GM21786 (cell line): ENCODE data around the gene ULBP1.
A peak's percentile ranks its signal among the peaks of the same experiment; 100 is the strongest.
"Not testable (repeated sequence)": the region's sequence is repeated elsewhere in the genome, so short reads cannot be mapped to it uniquely, and the experiment has no call there.

Experiments
- ATAC-seq: cut with Tn5 transposase; IDR thresholded peaks from one replicate; pipeline ENCODE4 v1.9.1; 2021; ENCODE audit not compliant: unreplicated experiment

Gene ULBP1

DNA sequence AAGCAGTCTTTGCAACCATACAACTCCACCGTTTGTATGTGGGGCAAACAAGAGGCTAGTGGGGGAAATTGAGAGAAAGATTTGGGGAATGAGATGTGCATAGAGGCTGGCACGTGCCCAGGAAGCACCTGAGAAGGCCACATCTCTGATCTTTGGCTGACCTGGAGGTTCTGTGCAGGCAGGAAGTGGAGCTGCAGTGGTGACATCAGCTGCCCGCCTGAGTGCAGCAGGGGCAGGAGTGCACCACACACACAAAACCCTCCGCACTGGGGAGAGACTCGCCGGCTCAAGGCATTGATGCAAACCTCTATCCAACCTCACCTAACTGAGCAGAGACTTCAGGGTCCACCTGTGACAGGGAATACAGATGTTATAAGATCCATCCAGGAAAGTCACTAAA is 10.7 kb downstream of the ULBP1 start:
- ATAC-seq: not testable (repeated sequence)

DNA sequence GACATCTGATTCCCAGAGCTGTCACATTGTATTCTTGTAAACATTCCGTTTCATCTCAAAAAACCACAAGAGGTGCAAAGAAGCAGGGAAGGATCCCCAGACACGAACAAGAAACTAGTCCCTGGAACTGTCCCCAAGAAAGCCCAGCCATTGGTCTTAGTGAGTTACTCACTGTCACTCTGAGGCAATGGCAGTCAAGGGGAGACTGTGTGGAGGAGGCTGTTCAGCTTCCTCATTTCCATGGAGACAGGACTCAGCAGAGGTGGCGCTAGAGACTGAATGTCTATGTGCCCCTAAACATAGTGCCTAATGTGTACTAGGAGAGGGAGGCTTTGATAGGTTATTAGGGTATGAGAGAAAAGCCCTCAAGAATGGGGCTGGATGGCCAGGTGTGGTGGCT is 11.1 kb downstream of the ULBP1 start:
- ATAC-seq: no peak

DNA sequence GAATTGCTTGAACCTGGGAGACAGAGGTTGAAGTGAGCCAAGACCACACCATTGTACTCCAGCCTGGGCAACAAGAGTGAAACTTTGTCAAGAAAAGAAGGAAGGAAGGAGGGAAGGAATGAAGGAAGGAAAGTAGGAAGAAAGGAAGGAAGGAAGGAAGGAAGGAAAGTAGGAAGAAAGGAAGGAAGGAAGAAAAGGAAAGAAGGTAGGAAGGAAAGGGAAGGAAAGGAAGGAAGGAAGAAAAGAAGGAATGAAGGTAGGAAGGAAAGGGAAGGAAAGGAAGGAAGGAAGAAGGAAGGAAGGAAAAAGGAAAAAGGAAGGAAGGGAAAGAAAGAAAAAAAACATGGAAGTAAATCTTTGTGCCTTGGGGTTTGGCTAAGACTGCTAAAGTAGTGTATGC is 11.7 kb downstream of the ULBP1 start:
- no peak for ATAC-seq

DNA sequence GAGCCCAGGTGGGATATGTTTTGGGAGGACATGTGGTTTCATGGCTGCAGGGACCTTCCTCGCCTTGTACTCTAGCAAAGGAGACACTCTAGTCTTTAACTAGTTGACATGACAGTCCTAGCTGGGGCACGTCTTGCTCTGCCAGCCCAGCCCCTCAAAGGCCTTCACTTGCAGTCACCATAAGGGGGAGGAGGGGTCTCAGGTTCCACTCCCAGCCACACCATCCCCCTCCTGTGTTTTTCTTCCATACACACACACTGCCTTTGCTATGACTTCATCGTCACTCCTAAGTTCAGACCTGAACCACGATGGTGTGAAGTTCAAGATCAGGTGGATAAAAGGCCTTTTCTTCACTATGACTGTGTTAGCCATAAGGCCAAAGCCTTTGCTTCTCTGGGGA is 13.5 kb downstream of the ULBP1 start:
- no peak for ATAC-seq

DNA sequence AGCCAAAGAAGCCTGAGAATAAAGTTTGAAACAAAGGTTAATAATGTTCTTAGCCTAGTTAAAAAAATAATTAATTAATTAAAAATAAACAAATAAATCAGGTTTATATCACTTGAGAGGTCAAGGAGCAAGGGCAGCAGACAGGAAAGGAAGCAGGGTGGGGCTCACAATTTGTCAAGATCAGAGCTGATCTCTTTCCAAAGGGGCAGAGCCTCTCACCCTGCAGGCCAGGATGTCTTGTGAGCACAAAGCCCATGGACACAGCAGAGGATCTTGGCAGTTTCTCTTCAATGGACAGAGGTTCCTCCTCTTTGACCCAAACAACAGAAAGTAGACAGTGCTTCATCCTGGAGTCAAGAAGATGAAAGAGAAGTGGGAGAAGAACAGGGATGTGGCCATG is 14.9 kb downstream of the ULBP1 start:
- no peak for ATAC-seq

DNA sequence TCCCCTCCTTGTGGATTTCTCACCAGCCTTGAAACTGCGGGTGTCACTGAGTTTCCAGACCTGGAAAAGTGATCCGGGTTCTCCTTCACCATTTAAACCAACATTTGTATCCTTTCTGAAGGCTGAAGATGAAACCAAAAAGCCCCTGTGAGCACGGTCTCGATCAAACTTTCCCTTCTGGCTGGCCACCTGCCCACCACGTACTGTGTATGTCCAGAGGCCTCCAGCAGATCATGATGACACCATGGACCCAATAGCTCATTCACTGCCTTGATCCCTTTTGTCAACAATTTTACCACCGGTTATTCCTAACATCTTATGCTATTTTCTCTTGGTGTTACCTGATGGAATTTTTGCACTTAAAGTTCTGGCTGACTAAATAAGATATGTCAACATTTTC is 15.6 kb downstream of the ULBP1 start:
- ATAC-seq: no peak

DNA sequence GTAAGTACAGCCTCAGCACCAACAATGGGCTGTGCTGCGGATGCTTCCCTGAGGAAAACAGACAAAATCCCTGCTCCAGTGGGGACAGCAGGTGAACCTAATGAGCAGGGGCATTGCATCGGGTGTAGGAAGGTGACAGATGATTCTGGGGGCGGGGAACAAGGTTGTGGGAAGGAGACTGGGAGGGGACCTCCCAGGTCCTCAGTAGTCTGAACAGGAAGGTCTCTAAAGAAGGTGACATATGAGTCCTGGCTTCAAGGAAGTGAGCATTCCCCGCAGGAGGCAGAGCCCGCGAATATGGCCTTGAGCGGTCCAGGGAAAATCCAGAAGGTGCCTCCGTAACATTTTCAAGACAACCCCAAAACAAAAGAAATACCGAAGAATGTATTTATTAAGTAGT is 19.4 kb downstream of the ULBP1 start:
- no peak for ATAC-seq

DNA sequence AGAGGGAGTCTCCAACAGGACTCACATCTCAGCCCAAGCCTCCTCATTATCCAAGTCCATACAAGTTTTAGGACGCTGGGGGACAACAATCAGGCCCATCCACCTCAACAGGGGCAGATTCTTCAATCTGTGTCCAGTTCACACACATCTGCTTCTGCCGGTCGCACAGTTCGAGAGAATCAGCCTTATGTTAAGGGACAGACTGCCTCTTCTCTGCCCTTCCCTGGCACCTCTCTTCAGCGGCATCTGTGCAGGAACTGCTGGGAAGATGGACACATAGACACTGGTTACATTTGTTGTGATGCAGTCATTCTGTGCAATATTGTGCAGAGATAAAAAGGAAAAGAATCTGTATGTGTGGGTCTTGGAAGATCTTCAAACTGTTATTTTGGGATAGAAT is 21.0 kb downstream of the ULBP1 start:
- no peak for ATAC-seq

DNA sequence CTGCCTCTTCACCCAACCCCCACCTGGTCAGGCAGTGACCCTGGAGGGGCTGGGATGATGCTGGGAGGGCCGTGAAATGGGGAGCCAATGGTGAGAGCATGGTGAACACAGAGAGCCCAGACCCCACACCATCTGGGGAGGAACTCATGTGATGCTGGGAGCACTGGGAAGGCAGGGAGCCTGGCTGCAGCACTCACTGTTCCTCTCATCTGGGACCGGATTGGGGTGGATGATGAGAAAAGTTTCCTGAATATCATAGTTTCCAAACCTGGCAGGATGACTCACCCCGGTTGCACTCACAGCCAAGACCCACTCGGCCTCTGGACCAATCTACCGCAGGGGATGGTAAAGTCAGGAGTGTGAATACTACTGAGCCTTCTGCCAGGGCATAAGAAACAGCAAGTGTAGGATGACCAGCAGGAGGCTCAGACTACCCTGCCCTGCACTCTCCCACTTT is 21.8 kb downstream of the ULBP1 start:
- ATAC-seq: no peak

DNA sequence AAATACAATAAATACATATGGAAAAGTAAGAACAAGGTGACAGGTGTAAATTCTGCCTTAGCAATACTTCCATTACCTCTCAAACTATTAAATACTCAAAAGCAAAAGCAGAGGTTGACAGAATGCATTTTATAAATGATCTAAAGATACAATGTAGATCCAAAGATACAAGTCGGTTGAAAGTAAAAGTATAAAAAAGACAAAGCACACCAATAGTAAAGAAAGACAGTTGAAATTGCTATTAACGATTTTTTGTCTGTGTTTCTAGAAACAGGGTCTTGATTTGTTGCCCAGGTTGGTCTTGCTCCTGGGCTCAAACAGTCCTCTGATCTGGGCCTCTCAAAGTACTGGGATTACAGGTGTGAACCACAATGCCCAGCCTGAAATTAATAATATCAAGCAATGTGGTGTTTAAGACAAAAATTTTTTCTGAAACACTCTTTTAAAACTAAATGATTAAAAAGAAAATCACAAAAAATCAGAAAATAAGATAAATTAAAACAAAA is 23.9 kb downstream of the ULBP1 start:
- no peak for ATAC-seq

DNA sequence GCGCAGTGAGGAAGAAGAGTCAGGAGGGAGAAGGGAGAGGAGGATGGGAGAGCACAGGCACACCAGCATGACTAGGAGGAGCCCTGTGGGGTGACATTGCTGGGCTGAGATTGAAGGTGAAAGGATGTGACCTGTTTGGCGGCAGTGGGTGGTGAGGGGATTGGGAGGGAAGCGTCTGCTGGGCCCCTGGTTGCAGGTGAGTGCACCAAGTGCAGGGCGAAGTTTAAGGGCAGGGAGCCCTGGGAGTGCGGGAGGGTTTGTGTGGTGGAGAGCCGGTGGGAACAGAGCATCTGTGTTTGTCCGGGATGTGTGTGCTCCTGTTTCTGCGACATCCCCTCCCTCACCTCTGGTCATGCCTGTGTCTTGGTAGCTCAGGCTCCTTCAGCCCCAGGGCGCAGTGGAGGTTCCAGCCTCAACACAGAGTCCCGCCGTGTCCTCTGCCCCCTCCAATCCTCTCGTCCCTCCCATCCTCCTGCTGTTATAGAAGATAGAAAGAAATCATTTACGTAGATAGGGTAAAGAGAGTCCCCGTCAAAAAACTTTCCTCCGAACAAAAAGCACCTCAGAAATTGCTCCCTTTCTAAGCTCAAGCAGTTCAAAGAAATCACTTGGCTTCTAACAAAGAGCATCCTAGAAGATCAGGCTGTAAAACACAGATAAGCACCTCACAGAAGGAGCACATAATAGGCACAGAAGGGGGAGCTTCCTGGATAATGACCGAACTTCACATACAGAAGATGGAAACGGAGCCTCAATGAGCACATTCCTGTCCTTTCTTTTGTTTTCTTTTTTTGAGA is 25.0 kb downstream of the ULBP1 start:
- no peak for ATAC-seq

DNA sequence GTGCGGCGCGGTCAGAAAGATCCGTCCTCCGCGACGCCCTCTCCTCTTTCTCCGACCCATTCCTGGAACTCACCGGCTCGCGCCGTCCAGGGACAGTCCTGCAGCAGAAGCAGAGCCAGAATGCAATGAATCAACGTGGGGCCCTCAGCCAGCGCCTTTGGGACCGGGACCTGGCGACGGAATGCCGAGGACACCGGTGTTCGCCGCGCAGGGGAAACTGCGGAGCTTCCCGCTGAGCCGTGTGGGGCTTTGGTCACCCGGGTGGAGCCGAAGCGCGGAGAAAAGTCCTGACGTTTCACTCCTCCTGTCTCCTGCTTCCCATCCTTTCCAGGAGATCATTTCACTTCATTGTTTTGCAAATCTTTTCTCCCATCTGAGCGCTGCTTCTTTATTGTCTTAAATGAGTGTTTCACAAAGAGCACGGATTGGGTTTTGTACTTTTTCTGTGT is 26.5 kb downstream of the ULBP1 start:
- ATAC-seq: no peak

DNA sequence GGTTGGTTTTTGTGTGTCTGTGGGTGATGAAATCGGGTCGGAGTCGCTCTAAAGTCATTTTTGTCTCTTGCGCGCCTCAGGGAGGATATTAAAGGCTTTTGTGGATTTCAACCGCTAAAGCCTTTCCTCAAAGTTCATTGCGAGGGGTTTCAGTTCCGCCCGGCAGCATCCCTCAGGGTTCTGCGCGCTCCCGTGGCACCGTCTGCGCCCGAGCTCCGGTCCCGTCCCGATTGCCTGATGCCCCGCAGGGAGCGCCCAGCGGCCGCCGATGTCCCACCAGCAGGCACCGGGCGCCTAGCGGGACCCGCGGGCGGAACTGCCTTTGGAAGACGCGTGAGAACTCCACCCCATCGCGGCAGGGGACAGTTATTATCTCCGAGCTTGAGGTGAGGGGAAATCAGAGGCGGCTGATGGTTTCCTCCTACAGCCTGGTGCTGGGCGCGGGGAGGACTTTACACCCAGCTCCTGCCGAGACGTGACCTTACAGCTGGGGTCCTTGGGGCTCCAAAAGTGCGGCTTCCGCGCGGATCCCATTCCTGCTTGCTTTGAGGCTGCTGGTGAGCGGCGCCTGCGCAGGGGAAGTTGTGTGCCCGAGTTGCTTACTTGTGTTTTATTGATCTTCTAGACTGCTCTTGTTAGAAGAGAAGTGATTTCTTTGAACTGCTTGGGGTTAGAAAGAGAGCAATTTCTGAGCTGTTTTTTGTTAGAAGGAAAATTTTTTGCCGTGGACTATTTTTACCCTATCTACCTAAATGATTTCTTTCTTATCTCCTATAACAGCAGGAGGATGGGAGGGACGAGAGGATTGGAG is 27.1 kb downstream of the ULBP1 start:
- ATAC-seq: no peak

DNA sequence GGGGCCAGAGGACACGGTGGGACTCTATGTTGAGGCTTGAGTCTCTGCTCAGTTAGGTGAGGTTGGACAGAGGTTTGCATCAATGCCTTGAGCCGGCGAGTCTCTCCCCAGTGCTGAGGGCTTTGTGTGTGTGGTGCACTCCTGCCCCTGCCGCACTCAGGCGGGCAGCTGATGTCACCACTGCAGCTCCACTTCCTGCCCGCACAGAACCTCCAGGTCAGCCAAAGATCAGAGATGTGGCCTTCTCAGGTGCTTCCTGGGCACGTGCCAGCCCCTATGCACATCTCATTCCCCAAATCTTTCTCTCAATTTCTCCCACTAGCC is 27.7 kb downstream of the ULBP1 start:
- ATAC-seq: not testable (repeated sequence)

DNA sequence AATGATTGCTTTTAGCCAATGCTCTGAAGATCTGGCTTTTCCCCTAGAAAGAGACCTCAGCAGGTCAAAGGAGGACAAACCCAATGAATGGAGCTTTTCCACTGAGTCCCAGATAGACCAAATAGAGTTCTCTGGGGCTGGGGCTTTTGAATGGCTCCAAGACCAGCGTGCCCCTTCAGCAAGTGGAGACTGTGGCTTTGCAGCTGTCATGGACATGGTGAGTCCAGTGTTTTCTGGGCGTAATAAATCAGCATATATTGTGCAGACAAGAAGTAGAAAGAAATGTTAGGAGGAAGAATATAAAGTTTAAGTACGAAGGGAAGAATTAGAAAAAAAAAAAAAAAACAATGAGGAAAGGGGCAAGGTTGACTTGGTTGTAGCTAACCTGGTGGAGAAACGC is 28.1 kb downstream of the ULBP1 start:
- no peak for ATAC-seq

DNA sequence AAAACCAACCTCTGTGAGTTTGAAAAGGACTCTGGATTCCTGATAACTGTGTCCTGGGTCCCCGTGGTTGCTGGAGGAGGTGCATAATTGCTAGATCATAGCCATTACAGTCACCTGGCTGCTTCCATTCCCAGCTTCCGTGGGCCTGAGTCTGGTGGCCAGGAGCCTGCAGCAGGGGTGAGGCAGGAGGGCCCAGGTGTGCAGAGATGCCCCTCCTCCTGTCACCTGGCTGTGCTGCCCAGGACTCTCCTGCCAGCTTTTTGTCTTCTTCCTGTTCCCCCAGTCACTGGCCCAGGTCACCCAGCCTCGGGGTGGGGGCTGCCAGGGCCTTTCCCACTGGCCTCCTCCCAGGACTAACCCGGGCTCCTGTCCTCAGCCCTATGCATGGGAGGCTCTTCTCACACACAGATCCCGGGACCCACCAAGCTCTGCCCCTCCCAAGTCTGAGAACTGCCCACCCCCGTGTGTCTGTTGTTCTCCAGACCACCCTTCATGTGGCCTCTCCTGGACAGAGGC is 31.6 kb downstream of the ULBP1 start:
- ATAC-seq: no peak

DNA sequence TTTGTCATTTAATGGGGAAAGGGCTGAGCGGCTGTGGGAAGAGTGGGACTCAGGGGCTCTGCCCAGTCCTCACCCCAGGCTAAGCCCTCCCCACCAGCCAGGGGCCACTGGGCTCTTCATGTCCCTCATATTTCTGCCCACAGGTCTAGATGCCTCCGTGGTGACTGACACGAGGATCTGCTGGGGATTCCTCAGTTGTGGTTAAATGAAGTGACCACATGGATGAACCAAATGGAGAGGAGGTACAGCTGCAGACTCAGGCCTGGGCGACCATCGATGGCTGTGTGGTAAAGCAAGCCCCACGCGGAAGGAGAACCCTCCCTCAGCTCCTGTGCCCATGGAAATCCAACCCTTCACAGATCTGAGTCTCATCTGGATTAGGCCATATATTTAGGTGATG is 32.2 kb downstream of the ULBP1 start:
- ATAC-seq: no peak

DNA sequence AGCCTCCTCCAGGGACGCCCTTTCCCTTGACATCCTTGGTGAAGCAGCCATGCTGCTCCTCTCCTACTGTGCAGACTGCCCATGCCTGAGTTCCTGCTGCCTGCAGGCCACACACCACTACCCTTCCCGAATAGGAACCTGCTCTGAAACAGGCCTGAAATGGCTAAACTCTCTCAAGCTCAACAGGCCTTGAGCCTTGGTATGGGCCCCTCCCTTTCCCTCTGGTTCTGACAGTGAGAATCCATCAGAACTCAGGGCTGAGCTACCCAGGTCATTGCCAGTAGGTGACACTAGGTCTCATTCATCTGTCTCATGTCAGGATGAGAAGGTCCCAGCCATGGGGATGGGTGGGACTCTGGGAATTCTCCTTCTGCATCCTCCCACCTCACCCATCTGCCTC is 35.9 kb downstream of the ULBP1 start:
- no peak for ATAC-seq

DNA sequence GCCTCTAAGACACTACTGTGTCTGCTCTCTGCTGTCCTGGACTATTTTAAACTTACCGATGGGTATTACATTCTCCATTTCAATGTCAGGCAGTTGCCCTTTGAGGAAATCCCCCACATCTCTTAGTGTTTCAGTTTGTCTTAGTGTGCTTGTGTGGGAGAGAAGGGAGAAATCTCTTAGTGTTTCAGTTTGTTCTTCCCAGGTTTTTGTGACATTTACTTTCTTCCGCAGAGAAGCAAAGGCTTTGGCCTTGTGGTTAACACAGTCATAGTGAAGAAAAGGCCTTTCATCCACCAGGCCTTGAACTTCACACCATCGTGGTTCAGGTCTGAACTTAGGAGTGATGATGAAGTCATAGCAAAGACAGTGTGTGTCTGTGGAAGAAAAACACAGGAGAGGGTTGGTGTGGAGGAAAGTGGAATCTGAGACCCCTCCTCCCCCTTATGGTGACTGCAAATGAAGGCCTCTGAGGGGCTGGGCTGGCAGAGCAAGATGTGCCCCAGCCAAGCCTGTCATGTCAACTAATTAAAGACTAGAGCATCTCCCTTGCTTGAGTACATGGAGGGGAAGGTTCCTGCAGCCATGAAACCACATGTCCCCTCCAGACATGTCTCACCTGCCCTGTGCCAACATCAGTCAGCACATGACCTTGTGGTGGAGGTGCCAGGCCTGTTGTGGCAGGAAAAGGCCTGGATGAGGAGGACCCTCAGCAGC is 37.7 kb downstream of the ULBP1 start:
- ATAC-seq: peak; percentile 30

DNA sequence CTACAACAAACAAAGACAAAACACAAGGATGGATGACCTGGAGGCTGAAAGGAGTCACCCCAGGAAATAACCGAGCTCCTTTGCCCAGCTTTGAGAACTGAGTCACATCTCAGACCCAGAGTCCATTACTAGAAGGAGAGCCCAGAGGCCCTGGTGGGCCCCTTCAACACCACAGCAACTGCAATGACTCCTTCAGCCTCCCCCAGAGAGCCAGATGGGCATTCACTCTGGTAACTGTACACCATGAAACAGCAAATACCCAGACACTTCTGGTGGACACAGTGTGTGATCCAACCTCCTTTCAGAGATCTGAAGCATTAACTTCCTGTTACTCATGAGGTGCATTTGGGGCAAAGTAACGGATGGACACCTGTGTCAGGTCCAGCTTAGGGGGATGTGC is 39.0 kb downstream of the ULBP1 start:
- no peak for ATAC-seq

DNA sequence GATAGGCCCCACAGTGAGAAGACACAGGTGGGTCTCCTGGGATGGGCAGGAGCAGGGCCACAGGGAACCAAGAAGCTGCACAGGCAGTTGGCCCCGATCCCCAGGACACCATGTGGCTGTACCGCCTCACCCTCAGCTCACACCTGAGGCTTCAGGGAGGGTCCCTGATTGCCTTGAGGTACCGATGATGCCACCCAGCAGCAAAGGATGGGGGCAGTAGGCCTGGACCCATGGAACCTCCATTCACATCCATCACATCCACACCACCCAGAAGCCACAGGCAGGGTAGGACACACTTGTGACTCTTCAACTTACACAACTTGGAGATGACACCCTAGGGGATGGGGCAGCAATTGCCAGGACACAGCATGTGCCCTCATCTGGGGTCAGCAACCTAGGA is 39.9 kb downstream of the ULBP1 start:
- not testable (repeated sequence) for ATAC-seq
